Measurements from ENCODE around the gene ZNF345. TPM values are rescaled to one million over a fixed set of nuclear protein-coding genes. Genes with fewer than 3 reads are reported as not detected.
A peak's percentile ranks its signal among the peaks of the same experiment; 100 is the strongest.

The ZNF345 gene
- total and polyA plus RNA-seq, 2 of the 4 experiments (the other 2 are of a cell fraction), result 1.8 to 3.0 TPM

DNA sequence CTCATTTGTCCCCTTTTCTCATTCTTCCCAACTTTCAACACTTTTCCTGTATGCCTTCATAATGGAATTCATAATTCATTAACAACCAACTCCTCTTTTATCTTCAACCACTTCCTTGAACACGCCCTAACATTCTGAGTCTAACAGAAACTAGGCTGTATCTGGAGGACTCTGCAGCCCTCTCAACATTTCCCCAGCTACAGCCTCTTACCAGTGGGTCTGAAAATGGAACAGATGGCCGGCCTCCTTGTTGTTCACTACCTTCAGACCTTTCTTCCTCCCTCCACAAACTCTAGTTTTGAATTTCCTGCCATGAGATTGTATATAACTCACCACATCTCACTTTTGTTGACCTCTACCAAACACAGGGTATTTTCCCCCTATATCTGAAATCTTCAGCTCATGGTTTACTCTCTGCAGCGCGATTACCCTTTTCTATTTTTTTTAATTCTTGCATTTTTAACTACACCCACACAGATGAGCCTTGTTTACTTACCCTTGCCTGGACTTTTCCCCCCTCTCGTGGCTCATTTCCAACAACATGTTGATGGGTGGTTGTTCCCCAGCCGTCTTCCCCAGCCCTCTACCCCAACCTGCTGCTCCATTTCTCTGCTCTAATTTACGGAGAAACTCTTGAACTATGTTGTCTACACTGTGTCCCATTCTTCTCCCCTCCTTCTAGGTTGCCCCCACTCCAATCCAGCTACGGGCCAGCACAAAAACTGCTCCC, 13.3 kb upstream of the ZNF345 start:
- peak overlapping the region; percentile 88 for H3K4ac ChIP-seq (ENCODE audit: low read depth, low read length)
- in situ Hi-C loops (cut with MboI; ENCODE audit: low sequenced_read_pairs) (no loop called here), dilution Hi-C loops (cut with HindIII; ENCODE audit: low sequenced_read_pairs, unreplicated experiment) (no loop called here), intact Hi-C loops (cut with micrococcal nuclease) (no loop called here)
- H3K9ac ChIP-seq (ENCODE audit: low read depth, low read length), result peak overlapping the region; percentile 83
- peaks cover 22% of the 10 kb centered on the region for H3K9me3 ChIP-seq (ENCODE audit: control insufficient read depth, insufficient read depth, low read length)
- peak overlapping the region; percentile 99 for H2AFZ ChIP-seq (replicated peaks; ENCODE audit: low read length, poor library complexity)
- peak overlapping the region; percentile 70 for H3K4me3 ChIP-seq (ENCODE audit: insufficient read depth, low read depth, low read length)
- H3K36me3 ChIP-seq (ENCODE audit: control insufficient read depth, insufficient read depth, low read length), result peaks cover 6% of the 10 kb centered on the region
- CTCF ChIA-PET, result interaction anchor here (0.5 kb wide), 1 partner anchor 22 kb away, joined by 3 read pairs; no protein-coding TSS in a partner anchor
- H3K27ac ChIP-seq (ENCODE audit: insufficient read depth, low read length), result peak overlapping the region; percentile 82
- peak overlapping the region; percentile 16 for H3K18ac ChIP-seq (ENCODE audit: low read depth, low read length)
- peak overlapping the region; percentile 69 for H3K23ac ChIP-seq (ENCODE audit: low read depth, low read length)
- DNase-seq, result no peak
- no TSS peak for BruUV-seq (replicated peaks)
- ATAC-seq (ENCODE audit: low read depth), result no peak
- peak overlapping the region; percentile 66 for H3K4me2 ChIP-seq (ENCODE audit: low read depth, low read length)
- peak overlapping the region; percentile 80 for H2BK5ac ChIP-seq (ENCODE audit: low read depth, low read length, poor library complexity, severe bottlenecking)
- peak overlapping the region; percentile 79 for H3K14ac ChIP-seq (replicated peaks; ENCODE audit: low read depth, low read length)
- no peak for TF ChIP-seq RFX5 (IDR thresholded peaks at IDR 0.05; ENCODE audit: low read depth, low read length)
- no peak for TF ChIP-seq FOS (IDR thresholded peaks at IDR 0.05; ENCODE audit: low read depth, low read length)
- no peak for TF ChIP-seq SMC3 (IDR thresholded peaks at IDR 0.05; ENCODE audit: low read depth, low read length)
- TF ChIP-seq RCOR1 (IDR thresholded peaks at IDR 0.05; ENCODE audit: insufficient replicate concordance, low read length), result no peak
- TF ChIP-seq, protein P1, sequence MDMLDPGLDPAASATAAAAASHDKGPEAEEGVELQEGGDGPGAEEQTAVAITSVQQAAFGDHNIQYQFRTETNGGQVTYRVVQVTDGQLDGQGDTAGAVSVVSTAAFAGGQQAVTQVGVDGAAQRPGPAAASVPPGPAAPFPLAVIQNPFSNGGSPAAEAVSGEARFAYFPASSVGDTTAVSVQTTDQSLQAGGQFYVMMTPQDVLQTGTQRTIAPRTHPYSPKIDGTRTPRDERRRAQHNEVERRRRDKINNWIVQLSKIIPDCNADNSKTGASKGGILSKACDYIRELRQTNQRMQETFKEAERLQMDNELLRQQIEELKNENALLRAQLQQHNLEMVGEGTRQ (IDR thresholded peaks at IDR 0.05; ENCODE audit: low read depth, low read length), result no peak
- TF ChIP-seq CEBPB (IDR thresholded peaks at IDR 0.05; ENCODE audit: low read depth, low read length), result no peak
- no peak for TF ChIP-seq CHD1 (IDR thresholded peaks at IDR 0.05; ENCODE audit: low read depth, low read length)
- TF ChIP-seq, protein P2, sequence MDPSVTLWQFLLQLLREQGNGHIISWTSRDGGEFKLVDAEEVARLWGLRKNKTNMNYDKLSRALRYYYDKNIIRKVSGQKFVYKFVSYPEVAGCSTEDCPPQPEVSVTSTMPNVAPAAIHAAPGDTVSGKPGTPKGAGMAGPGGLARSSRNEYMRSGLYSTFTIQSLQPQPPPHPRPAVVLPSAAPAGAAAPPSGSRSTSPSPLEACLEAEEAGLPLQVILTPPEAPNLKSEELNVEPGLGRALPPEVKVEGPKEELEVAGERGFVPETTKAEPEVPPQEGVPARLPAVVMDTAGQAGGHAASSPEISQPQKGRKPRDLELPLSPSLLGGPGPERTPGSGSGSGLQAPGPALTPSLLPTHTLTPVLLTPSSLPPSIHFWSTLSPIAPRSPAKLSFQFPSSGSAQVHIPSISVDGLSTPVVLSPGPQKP (IDR thresholded peaks at IDR 0.05; ENCODE audit: borderline replicate concordance, low read depth, low read length), result no peak
- no peak for TF ChIP-seq POLR2A (IDR thresholded peaks at IDR 0.05; ENCODE audit: low read depth, low read length)
- TF ChIP-seq, protein P3, sequence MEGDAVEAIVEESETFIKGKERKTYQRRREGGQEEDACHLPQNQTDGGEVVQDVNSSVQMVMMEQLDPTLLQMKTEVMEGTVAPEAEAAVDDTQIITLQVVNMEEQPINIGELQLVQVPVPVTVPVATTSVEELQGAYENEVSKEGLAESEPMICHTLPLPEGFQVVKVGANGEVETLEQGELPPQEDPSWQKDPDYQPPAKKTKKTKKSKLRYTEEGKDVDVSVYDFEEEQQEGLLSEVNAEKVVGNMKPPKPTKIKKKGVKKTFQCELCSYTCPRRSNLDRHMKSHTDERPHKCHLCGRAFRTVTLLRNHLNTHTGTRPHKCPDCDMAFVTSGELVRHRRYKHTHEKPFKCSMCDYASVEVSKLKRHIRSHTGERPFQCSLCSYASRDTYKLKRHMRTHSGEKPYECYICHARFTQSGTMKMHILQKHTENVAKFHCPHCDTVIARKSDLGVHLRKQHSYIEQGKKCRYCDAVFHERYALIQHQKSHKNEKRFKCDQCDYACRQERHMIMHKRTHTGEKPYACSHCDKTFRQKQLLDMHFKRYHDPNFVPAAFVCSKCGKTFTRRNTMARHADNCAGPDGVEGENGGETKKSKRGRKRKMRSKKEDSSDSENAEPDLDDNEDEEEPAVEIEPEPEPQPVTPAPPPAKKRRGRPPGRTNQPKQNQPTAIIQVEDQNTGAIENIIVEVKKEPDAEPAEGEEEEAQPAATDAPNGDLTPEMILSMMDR (conservative IDR thresholded peaks at IDR 0.05; ENCODE audit: low read depth, low read length), result no peak
- TF ChIP-seq MAZ (IDR thresholded peaks at IDR 0.05; ENCODE audit: borderline replicate concordance, low read depth, low read length), result no peak
- no peak for TF ChIP-seq NFE2L2 (IDR thresholded peaks at IDR 0.05; ENCODE audit: low read depth, low read length)
- no peak for TF ChIP-seq MXI1 (IDR thresholded peaks at IDR 0.05; ENCODE audit: borderline replicate concordance, low read depth, low read length)
- TF ChIP-seq BHLHE40 (IDR thresholded peaks at IDR 0.05; ENCODE audit: low read depth, low read length), result no peak
- POLR2A ChIA-PET (ENCODE audit: unreplicated experiment), result interaction anchor here (1.0 kb wide), 1 partner anchor 13 kb away, joined by 5 read pairs; the partner anchor contains the start of gene ZNF345
- no peak overlapping the region for H2BK120ac ChIP-seq (ENCODE audit: low read depth, low read length)
- H3K79me1 ChIP-seq (ENCODE audit: low read depth in 1 of 2, low read length in 2 of 2), result peaks cover 14 to 25% of the 10 kb centered on the region in 2 experiments; a peak in 3 of 4 replicates
- H4K20me1 ChIP-seq (ENCODE audit: insufficient read depth, low read length), result no peaks in the 10 kb centered on the region
- H2BK15ac ChIP-seq (ENCODE audit: low read depth, low read length), result 0 out of 3 replicates have a peak overlapping the region, but pooled peaks have one; percentile 1
- 0 out of 2 replicates have a peak overlapping the region, but pooled peaks have one; percentile 64 for H3K56ac ChIP-seq (ENCODE audit: extremely low read depth, insufficient read depth, low read length)
- 20% methylated on average over 1 of the region's 8 CpGs; no CpG with 5 or more reads in 1 of the 2 experiments for WGBS, 2 experiments (ENCODE audit: extremely low coverage in 2 of 2, insufficient read length in 1 of 2)
- H4K91ac ChIP-seq (ENCODE audit: insufficient read depth, low read depth, low read length), result 0 out of 2 replicates have a peak overlapping the region, but pooled peaks have one; percentile 23
- H4K5ac ChIP-seq (ENCODE audit: low read depth, low read length), result peak overlapping the region; percentile 64
- H2AK5ac ChIP-seq (ENCODE audit: low read depth, low read length), result peak overlapping the region; percentile 63; the same call in 1 of the 2 replicates
- no peaks in the 10 kb centered on the region for H3K9me1 ChIP-seq (ENCODE audit: insufficient read depth, low read length)
- no peak overlapping the region for H2BK20ac ChIP-seq (ENCODE audit: low read depth, low read length)
- no peaks in the 10 kb centered on the region for H3K27me3 ChIP-seq (ENCODE audit: control insufficient read depth, insufficient read depth, low read length)
- H4K8ac ChIP-seq (ENCODE audit: low read depth in 2 of 2, low read length in 2 of 2), result peak overlapping the region; percentile 79 to 91
- H2AK9ac ChIP-seq (replicated peaks; ENCODE audit: low read depth, low read length, poor library complexity), result peak overlapping the region; percentile 94
- 0 out of 2 replicates have a peak, but pooled peaks cover 1% of the 10 kb centered on the region for H3K4me1 ChIP-seq (ENCODE audit: control insufficient read depth, insufficient read depth, low read length)
